Measurements from ENCODE around the gene GDPD3.
"Not testable (repeated sequence)": the region's sequence is repeated elsewhere in the genome, so short reads cannot be mapped to it uniquely, and the experiment has no call there.

GDPD3 gene

GRCh38 chr16:30127993-30128392 lies 14.7 kb upstream of the GDPD3 start:
- in situ Hi-C loops (cut with MboI; ENCODE audit: low sequenced_read_pairs), result loop anchor here (25.0 kb wide), 1 partner anchor 484 kb away; the partner anchor contains the start of gene ZNF689

DNA sequence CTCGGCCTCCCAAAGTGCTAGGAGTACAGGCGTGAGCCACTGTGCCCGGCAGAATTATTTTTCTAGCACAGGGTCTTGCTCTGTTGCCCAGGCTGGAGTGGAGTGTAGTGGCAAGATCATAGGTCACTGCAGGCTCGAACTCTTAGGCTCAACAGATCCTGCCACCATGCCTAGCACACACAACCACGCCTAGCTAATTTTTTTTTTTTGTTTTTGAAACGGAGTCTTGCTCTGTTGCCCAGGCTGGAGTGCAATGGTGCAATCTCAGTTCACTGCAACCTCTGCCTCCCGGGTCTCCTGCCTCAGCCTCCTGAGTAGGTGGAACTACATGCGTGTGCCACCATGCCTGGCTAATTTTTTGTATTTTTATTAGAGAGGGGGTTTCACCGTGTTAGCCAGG lies 12.4 kb upstream of the GDPD3 start:
- in situ Hi-C loops (cut with MboI; ENCODE audit: low sequenced_read_pairs), result loop anchor here (25.0 kb wide), 1 partner anchor 487 kb away; the partner anchor contains the start of gene ZNF689

DNA sequence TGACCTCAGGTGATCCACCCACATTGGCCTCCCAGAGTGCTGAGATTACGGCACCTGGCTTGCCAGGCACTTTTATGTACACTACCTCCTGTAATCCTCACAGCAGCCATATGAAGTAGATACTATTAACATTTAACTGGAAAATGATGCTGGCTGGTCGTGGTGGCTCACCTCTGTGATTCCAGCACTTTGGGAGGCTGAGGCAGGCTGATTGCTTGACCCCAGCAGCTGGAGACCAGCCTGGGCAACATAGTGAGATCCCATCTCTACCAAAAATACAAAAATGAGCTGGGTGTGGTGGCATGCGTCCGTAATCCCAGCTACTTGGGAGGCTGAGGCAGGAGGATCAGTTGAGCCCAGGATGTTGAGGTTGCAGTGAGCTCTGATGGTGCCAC lies 11.6 kb upstream of the GDPD3 start:
- in situ Hi-C loops (cut with MboI; ENCODE audit: low sequenced_read_pairs), result loop anchor here (25.0 kb wide), 1 partner anchor 487 kb away; the partner anchor contains the start of gene ZNF689

DNA sequence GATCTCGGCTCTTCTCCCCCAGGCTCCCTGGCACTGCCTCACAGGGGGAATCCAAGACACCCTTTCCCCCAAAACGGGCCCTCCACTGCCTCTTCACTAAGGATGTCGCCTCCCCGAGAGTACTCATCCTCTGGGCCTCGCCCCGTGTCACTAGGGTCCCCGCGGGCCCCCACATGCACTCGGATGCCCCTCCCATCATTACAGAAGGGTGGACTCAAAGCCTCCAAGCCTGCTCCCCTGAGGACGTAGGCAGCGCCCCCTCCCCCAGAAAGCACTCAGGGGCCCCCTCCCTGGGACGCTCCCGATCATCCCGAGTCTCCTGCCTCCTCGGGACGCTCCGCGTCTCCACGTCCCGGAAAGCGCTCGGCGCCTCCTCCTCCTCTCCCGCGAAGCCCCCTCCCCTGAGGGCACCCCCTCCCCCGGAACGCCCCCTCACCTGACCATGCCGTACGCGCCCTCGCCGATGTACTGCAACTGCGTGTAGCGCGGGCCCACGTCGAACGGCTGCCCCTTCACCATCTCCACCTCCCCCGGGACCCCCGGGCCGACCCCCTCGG lies 9.3 kb upstream of the GDPD3 start:
- in situ Hi-C loops (cut with MboI; ENCODE audit: low sequenced_read_pairs), result no loop called here

DNA sequence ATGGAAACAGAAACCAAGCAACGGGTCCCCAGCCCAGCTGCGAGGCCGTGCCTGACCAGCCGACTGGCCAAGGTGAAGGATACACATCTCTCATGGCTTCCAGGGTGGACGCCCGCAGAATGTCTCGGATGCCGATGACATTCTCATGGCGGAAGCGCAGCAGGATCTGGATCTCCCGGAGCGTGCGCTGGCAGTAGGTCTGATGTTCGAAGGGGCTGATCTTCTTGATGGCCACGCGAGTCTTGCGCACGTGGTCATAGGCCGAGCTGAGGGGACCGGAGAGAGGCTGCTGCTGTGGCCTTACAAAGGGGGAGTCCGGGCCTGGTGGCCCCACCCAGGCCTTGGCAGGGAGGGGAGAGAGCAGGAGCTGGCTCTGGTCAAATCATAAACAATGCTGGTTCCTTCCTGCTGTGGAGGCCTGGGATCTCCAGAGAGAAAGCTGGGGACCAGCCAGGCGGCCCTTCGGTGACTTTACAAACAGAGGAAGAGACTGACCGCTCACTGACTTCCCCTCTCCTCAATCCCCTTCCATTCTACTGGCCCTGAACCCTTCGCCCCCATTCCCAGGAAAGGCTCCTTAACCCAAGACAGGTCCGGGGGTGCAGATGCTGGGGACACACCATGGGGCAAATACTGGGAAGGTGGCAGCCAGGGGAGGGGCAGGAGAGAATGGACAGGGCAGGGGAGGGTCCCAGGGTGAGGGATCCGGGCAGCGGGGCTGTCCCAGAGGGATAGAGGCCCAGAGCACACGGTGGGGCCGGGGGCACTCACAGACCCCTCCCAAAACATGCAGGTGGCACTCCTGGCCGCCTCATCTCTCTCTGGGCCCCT lies 8.6 kb upstream of the GDPD3 start:
- in situ Hi-C loops (cut with MboI; ENCODE audit: low sequenced_read_pairs), result no loop called here

- in situ Hi-C loops (cut with MboI; ENCODE audit: low sequenced_read_pairs), result no loop called here
Measured at GRCh38 chr16:30120340-30121105, 7.2 kb upstream of the GDPD3 start.

GRCh38 chr16:30119428-30119827 lies 6.1 kb upstream of the GDPD3 start:
- in situ Hi-C loops (cut with MboI; ENCODE audit: low sequenced_read_pairs), result no loop called here

DNA sequence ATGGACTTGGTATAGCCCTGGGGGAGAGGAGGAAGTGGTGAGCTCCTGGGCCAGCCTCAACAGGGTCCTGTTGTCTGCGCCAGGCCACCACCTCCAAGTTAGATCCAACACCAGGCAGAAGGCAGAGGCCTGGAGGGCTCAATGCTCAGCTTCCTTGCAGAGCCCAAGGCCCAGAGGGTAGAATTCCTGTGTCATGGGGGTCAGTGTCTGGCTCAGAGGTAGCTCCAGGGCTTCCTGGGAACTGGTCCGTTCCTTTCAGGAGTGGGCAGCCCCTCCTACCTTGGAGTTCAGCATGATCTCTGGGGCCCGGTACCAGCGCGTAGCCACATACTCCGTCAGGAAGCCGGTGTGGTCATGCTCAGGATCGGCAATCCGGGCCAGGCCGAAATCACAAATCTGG lies 4.4 kb upstream of the GDPD3 start:
- in situ Hi-C loops (cut with MboI; ENCODE audit: low sequenced_read_pairs), result no loop called here

GRCh38 chr16:30116291-30117207 lies 3.2 kb upstream of the GDPD3 start:
- in situ Hi-C loops (cut with MboI; ENCODE audit: low sequenced_read_pairs), result no loop called here

DNA sequence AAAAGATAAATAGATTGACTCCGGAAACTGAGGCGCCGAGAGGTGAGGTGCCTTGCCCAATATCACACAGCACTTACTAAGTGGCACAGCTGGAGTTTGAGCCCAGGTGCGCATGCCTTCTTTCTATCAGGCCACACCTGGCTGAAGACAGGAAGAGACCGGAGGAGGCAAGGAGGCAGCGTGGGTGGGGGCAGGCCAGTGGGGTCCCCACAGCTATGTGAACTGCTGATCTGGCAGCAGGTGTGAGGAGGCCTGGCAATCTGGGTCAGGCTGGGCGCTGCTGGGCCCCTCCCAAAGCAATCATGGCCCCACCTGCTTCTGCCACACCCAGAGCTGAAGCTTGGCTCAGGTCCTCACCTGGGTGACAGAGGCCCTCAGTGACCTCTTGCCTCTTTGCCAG lies 1.9 kb upstream of the GDPD3 start:
- in situ Hi-C loops (cut with MboI; ENCODE audit: low sequenced_read_pairs), result no loop called here

DNA sequence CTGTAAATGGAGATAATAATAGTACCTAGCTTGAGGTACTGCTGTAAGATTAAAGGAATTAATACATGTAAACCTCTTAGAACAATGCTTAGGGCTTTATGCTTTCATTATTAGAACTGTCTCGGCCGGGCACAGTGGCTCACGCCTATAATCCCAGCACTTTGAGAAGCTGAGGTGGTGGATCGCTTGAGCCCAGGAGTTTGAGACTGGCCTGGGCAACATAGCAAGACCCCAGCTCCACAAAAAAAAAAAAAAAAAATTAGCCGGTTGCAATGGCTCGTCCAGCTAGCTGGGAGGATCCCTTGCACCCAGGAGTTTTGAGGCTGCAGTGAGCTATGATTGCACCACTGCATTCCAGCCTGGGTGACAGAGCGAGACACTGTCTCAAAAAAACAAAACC lies 1.5 kb upstream of the GDPD3 start:
- in situ Hi-C loops (cut with MboI; ENCODE audit: low sequenced_read_pairs), result not testable (repeated sequence)

DNA sequence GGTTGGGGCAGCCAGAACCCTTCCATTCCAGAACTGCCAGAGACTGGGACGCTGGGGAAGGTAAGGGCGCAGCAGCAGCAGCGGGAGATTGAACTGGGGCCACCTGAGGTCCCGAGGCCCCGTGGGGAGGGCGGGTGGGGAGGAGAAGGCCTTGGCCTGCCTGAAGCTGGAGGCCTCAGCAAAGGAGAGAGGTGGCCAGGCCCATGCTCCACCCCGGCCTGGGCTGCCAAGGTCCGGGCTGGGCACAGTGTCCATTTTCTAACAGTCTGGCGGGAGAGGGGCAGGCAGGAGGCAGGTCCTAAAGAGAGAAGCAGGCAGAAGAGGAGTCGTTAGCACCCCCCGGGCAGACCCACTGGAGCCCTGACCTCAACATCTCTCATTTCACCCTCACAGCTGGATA lies 1.1 kb upstream of the GDPD3 start:
- in situ Hi-C loops (cut with MboI; ENCODE audit: low sequenced_read_pairs), result no loop called here

- in situ Hi-C loops (cut with MboI; ENCODE audit: low sequenced_read_pairs), result no loop called here
Measured at GRCh38 chr16:30113711-30114333, 485 bp upstream of the GDPD3 start.

- in situ Hi-C loops (cut with MboI; ENCODE audit: low sequenced_read_pairs), result no loop called here
Measured at GRCh38 chr16:30112197-30113030, 923 bp downstream of the GDPD3 start.

- in situ Hi-C loops (cut with MboI; ENCODE audit: low sequenced_read_pairs), result no loop called here
Measured at GRCh38 chr16:30110661-30111060, 2.7 kb downstream of the GDPD3 start.

DNA sequence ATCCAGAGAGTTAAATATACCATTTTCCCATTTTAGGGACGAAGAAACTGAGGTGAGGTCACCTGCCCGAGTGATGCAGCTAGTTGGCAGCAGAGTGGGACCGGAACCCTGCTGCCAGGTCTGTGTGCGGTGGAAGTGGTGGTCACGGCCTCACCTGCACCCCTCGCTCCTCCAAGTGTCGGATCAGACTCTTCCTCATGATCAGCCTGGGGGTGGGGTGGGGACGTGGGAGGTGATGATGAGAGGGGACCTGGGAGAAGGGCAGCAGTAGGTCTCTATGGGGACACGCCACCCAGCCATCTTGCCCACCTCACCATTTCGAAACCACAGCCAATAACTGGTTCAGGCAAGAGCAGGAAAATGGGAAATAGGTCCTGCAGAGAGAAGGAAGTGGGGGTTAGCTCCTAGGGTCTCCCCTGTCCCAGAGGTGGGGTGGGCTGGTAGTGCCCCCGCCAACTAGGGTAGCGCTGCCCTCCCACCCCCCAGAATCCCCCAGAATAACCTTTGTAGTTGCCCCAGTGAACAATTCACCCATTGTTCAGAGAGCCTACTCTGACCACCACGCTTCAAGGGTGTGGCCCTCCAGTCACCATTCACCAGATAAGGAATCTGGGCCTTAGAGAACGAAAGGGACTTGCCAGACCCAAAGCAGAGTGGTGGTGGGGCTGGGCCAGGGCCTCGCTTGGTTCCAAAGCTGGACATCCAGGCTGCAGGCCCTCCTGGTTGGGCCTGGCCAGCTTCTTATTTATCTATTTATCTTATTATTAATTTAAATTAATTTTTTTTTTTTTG lies 5.1 kb downstream of the GDPD3 start:
- in situ Hi-C loops (cut with MboI; ENCODE audit: low sequenced_read_pairs), result no loop called here

DNA sequence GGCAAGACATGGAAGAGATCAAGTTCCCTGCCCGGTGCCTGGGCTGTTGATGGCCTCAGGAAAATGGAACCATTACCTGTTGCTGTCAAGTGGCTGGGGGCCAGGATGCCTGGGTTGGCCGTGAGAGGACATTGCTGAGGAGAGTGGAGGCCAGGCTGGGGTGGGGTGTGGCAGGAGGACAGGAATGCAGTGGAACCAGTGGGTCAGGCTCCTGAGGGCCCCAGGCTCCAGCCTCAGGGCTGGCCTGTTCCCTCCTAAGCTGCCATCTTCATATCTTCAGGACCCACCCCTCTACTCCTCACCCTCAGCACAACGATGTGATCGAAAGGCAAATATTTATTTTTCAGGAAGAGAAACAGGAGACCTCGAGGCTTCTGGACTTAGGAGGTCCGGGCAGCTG lies 8.8 kb downstream of the GDPD3 start:
- in situ Hi-C loops (cut with MboI; ENCODE audit: low sequenced_read_pairs), result no loop called here

GRCh38 chr16:30104090-30104489 lies 9.2 kb downstream of the GDPD3 start:
- in situ Hi-C loops (cut with MboI; ENCODE audit: low sequenced_read_pairs), result no loop called here
